GM15510 (cell line): ENCODE results near the gene PSTPIP2.

Source experiments
- POLR2A ChIP-seq: IDR thresholded peaks from 3 replicates; pipeline ENCODE4 v1.6.1; 2011; ENCODE audit warnings: borderline replicate concordance; ENCODE audit not compliant: insufficient read length; ENCODE audit errors: extremely low read depth

Gene PSTPIP2

GRCh38 chr18:45938488-45938935, 133.5 kb downstream of the PSTPIP2 start:
- no peak for TF ChIP-seq POLR2A

GRCh38 chr18:45935591-45936335, 136.3 kb downstream of the PSTPIP2 start:
- TF ChIP-seq POLR2A: no peak
